ENCODE data around the gene COL20A1. TPM values are rescaled to one million over a fixed set of nuclear protein-coding genes. Genes with fewer than 3 reads are reported as not detected.

COL20A1 gene
- total RNA-seq, 1 experiment from 2014 or later = 2.3 TPM

GRCh38 chr20:63267691-63268090 is 25.3 kb upstream of the COL20A1 start:
- H3K9ac ChIP-seq (ENCODE audit: extremely low read depth, insufficient read length, low read length) = no peak overlapping the region
- no peak overlapping the region for H2AFZ ChIP-seq (ENCODE audit: low read length)
- no peaks in the 10 kb centered on the region for H4K20me1 ChIP-seq (ENCODE audit: control insufficient read depth, insufficient read depth, insufficient read length)
- no peak overlapping the region; the same call in 1 of the 2 replicates for H3K14ac ChIP-seq (ENCODE audit: insufficient read depth, low read length)
- H4K5ac ChIP-seq (ENCODE audit: insufficient read length, low read depth, low read length) = no peak overlapping the region
- H3K36me3 Mint-ChIP-seq (ENCODE audit: insufficient read depth in 1 of 3, low read depth in 3 of 3) = no peaks in the 10 kb centered on the region
- H2BK20ac ChIP-seq (ENCODE audit: low read depth, low read length, poor library complexity, severe bottlenecking) = no peak overlapping the region
- H3K18ac ChIP-seq (ENCODE audit: insufficient read length, low read depth, low read length) = no peak overlapping the region
- no peaks in the 10 kb centered on the region for H3K79me1 ChIP-seq (ENCODE audit: insufficient read depth, low read depth, low read length, poor library complexity, severe bottlenecking)
- H2BK15ac ChIP-seq (ENCODE audit: low read depth, low read length) = no peak overlapping the region
- no peak overlapping the region for H3K4ac ChIP-seq (ENCODE audit: low read depth, low read length)
- no peak overlapping the region for H3T11ph ChIP-seq (ENCODE audit: low read length)
- H3K27me3 ChIP-seq (ENCODE audit: insufficient read depth, low read length) = no peaks in the 10 kb centered on the region
- H2BK12ac ChIP-seq (ENCODE audit: insufficient read length, low read depth, low read length) = no peak overlapping the region
- H3K4me1 Mint-ChIP-seq = peaks cover 12 to 25% of the 10 kb centered on the region in 2 experiments
- no peaks in the 10 kb centered on the region for H3K79me2 ChIP-seq (ENCODE audit: insufficient read depth, low read length)
- no peak overlapping the region for H3K4me3 Mint-ChIP-seq
- H3K27ac ChIP-seq (ENCODE audit: insufficient read length, low read depth, low read length) = no peak overlapping the region
- H2AK5ac ChIP-seq (ENCODE audit: insufficient read length, low read length) = no peak overlapping the region
- no peaks in the 10 kb centered on the region for H3K23me2 ChIP-seq (ENCODE audit: insufficient read length, low read depth, low read length, poor library complexity, severe bottlenecking)
- no peak overlapping the region for H2BK5ac ChIP-seq (ENCODE audit: insufficient read length, low read length)
- no peak for TF ChIP-seq CTCF (conservative IDR thresholded peaks at IDR 0.05)
- H3K27me3 Mint-ChIP-seq (ENCODE audit: low read depth) = peaks cover 15% of the 10 kb centered on the region
- H4K91ac ChIP-seq (ENCODE audit: insufficient read length, low read depth, low read length) = no peak overlapping the region
- no peak overlapping the region for H4K8ac ChIP-seq (replicated peaks; ENCODE audit: insufficient read length, low read depth, low read length)
- H3K27ac Mint-ChIP-seq = no peak overlapping the region; a peak in 2 of 7 replicates
- WGBS (ENCODE audit: extremely low coverage, insufficient read length, low lambda C conversion rate) = no CpG with 5 or more reads among the region's 9 CpGs
- H2BK120ac ChIP-seq (ENCODE audit: low read depth, low read length, poor library complexity, severe bottlenecking) = no peak overlapping the region
- H3K4me1 ChIP-seq (ENCODE audit: insufficient read depth, low read length) = no peaks in the 10 kb centered on the region
- no peak overlapping the region for H3K23ac ChIP-seq (ENCODE audit: insufficient read length, low read depth, low read length)
- DNase-seq = no peak
- H3K56ac ChIP-seq (ENCODE audit: insufficient read length, low read depth, low read length) = no peak overlapping the region
- H3K4me2 ChIP-seq (ENCODE audit: insufficient read depth, insufficient read length, low read length) = no peak overlapping the region
- H3K9me3 Mint-ChIP-seq = no peaks in the 10 kb centered on the region
- no peaks in the 10 kb centered on the region for H3K9me3 ChIP-seq (ENCODE audit: control insufficient read depth, low read depth, low read length)

All from H9 (cell line).